CD4-positive, alpha-beta T cell treated with Interleukin-17A for 4 hours (primary cell): ENCODE results near the gene HTRA3.

Experiments used
- DNase-seq: peaks from one replicate; pipeline ENCODE4 v3.0.0-alpha.2; 2020; ENCODE audit warnings: mixed read lengths

The HTRA3 gene

DNA sequence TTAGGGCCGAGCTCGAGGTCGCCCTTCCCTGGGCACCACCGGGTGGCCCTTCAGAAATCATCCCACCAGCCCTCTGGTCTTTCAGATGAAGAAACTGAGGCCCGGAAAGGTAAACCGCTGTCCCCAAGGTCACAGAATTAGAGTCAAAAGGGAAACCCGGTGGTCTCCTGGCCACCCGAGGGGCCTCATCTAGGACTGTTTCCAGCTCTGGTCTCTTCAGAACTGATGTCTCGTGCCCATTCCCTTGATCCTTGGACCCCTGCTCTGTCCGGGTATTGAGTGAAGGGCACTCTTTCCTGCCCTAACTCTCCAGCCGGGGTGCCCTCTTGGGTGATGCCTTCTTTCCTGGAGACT, 841 bp downstream of the HTRA3 start:
- DNase-seq, result no peak

DNA sequence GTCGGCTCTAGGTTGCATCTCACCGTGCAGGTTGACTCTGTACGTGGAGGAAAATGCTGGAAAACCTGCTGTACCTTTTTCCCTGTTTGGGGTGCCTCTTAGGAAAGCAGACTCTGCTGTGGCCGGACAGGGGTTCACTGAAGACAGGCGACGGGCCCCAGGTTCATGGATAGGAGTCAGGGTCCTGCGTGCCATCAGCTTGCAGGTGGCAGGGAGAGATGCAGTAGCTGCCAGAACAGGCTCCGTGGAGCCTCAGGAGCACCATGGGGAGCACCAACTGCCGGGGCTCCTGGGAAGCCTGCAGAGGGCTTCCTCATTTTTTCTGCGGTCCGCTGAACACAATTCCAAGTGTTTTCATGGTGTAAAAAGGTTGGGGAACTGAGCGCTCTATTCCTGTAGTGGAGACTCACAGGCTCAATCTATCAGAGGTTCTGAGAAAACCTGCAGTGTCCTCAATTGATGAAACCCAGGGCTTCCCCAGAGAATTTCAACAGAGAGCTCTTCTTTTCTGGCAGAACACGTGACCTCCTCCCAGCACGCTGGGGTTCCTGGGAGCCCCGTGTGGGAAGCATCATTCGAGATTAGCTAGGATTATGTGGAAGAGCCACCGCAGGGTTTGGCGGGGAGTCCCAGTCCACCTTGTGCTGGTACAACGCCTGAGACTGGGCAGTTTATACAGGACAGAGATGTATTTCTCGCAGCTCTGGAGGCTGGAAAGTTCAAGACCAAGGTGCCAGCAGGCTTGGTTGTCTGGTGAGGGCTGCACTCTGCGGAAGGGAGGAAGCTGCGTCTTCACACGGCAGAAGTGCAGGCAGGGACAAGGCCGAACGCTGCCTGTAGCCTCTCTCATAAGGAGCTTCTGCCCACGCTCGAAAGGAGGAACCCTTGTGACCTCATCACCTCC, 1.6 kb downstream of the HTRA3 start:
- DNase-seq, result no peak

DNA sequence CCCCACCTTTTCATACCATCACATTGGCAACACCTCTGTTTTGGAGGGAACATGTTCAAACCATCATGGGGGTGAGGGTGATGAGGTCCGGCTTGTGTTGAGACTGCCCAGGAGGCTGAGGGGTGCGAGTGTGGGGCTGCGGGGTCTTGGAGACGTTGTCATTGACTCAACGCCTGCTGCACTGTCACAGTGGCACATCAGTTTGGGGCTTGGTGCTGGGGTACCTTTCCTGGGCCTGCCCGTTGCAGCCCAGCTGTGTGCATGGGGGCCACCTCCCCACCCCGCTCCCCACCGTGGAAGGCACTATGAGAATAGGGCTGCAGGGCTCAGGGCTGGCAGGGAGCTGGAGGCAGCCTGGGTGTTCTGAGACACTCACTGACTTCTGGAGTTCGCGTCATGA, 2.3 kb downstream of the HTRA3 start:
- DNase-seq, result no peak

DNA sequence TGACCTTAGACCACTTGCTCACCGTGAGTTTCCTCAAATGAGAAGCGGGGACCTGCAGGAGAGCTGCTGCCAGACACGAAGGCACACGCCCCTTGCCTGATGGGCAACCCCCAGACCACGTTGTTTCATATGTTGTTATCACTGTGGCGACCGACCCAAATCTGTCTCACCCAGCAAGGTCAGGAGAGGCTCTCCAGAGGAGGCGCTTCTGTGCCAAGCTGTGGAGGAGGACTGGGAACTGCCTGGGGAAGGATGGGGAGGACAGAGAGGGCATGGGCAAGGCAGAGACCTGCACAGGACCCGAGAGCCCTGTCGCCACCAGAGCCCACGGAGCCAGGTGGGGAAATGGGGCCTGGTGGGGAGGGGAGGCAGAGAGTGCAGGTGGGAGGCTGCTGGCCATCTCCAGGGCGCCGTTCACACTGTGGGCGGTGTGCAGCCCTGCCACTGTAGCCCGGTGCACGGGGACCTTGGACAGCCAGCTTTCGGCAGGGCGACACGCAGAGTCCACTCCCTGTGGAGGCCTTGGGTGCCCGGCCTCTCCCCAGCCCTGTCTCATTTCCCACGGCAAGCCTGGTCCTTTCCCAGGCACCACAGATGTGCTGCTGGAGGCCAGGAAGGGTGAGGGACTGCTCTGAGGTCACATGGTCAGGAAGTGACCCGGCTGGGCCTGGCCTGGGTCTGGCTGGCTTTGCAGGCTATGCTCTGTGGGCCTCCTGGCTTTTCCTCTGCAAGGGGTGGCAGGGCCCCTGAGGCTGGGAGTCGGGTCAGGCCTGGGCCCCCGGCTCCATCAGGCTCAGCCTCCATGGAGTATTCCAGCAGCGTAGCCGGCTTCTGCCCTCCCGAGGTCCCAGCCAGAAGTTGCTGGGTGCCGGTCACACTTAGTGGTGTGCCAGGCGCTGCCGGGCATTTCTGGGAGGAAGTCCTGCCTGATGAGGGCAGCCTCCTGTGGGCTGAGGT, 3.2 kb downstream of the HTRA3 start:
- DNase-seq, result no peak

DNA sequence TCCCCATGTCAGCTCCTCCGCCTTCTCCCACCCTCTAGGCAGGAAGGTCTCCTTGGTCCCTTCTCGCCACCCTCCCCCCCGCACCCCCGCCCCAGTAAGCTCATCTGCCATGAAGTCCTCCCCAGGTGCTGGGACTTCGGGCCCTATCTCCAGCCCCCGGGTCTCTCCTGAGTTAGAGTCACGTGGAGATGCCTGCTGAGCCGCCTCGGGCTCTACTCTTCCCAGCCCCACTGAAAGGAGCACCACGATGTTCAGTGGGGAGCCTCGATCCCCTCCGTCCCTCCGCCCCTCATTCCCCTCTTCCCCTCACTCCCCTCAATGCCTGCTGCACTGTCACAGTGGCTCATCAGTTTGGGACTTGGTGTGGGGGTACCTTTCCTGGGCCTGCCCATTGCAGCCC, 3.9 kb downstream of the HTRA3 start:
- no peak for DNase-seq

DNA sequence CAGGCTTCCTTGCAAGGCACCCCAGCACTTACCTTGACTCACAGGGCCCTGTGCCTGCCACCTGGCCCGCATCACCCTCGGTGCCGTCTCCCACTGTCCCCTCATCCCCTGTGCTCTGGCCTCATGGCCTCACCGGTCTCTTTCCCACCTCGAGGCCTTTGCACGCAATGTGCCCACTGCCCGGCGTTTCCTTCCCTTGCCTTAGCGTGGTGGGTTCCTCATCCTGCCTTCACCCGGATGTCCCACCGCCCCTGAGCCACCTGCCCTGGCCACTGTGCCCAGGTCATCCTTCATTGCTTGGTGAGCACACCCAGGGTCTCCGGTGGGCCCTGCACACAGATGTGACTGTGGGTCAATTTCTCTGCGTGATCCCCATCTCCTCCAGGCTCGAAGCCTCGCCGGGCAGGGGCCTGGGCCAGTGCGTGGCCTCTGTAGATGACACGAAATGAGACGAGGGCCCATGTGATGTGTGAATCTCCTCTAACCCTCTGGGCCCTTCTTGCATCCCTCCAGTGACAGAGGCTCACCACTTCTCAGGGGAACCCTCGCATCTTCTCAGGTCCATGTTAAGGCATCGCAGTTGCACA, 4.6 kb downstream of the HTRA3 start:
- DNase-seq, result no peak

DNA sequence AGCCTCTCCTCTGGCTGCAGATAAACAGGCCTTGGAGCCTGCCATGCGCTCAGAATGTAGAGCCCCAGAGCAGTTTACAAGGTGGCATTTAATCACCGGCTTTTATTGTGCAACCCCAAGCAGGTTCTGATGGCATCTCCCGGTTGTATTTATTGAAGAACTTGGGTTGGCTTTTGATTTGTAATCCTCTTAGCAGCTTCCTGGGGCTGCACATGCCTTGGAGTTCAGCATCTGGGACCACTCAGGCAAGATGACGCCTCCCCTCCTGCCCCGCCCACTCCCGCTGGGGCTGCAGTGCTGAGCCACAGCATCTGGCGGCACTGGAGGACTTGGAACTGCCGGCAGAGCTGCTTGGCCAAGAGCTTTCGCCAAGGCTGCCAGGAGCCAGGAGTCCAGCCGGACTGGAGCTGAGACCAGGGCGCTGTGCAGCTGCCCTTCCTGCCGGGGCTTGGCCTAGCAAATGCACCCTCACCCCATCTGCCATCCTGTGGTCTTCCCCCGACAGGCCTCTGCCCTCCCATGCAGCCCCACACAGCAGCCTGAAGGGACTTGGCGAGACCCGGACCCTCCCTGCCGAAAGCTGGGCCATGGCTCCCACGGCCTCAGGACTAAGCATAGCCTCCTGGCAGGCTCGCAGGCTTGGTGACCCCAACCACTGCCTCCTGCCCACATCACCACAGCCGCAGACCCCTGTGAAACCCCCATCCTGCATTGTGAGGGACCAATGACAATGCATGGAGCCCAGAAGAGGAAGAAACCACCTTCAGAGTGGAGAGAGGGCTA, 5.4 kb downstream of the HTRA3 start:
- DNase-seq, result no peak

DNA sequence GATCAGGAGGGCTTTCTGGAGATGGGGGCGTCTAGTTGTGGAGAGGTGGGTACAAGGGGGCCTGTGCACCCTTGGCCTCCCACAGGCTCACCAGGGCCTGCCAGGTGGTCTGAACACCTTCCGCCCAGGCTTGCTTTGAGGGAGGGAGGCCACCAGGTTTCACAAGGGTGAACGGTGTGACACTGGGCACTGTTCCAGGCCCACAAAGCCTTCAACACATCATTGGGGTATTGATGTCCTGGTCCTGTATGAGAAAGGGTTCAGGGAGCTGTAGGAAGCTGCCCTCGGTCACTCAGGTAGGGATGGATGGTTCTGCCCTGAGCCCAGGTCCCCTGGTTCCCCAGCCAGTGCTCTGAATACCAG, 6.0 kb downstream of the HTRA3 start:
- no peak for DNase-seq

DNA sequence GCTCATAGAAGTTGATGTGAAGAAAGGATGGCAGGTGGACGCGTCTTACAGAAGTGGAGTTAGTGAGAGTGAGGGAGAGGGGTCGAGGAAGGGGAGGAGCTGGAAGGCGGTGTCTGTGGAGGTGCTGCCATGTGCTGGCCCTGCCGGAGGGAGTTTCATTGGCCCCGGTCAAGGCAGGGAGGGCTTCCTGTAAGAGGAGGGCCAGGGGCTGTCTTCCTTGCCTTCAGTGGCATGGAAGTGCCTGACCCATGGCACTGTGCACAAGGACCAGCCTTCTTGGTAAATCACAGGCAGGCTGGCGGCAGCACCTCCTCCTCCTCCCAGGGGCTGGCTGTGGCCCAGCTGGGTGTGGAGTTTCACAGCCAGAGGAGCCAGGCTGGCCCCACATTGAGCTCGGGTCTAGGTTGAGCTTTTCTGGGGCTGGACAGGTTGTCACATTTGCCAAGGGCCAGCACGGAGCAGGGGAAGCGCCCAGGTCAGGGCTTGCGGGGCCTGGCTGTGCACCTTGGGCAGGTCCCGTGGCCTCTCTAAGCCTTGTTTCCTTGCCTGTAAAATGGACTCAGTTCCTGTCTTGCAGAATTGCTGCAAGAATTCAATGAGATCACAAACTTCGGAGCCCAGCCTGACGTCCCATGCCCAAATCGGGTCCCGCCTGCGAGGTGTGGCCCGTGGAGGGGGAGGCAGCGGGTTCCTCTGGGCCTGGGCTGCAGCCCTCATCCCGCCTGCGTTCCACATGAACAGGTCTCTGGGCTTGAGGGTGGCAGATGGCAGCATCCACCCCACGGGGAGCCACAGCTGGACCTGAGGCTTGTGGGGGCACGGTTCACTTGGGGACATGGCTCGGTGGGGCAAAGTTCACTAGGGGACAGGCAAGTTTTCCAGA, 7.0 kb downstream of the HTRA3 start:
- no peak for DNase-seq

DNA sequence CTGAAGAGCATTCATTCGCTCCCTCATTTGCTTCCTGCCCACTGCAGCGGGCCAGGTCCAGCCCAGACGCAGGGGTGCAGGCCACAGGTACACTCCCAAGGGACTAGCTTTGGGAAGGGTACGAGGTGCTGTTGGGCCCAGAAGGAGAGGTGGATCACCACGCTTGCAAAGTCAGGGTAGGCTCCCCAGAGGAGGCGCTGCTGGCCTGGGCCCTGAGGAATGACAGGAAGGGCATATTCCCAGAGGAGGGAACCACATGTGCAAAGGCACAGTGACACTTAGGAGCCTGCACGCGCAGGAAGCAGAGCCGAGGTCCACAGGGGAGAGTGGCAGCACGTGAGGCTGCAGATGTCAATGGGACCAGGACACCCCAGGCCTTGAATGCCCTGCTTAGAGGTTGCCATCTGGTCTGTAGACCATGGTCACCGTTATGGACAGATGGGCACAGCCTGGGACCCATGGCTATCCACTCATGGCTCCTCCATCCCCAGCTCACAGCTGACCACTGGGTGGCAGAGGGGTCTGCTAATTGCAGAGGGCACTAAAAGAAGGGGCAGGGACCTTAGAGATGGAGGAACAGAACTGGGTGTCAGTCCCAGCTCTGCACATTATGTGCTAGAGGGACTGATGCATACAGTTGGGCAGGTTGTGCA, 7.9 kb downstream of the HTRA3 start:
- no peak for DNase-seq

DNA sequence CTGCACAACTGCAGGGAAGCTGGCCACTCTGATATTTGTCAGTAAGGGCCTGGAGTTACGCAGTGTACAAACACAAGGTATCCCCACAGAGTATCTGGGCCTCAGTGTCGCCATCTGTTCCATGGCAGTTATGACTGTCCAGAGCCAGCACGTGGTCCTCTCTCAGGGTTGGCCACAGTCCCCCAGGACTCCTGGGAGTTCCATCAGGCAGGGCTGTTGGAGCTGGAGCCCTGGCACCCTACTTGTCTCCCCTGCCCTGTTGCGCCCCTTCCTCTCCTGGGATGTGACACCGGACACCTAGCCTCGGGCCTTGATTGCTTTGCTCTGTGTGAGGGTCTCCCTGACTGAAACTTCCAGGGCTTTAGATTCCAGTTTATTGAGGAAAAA, 8.4 kb downstream of the HTRA3 start:
- DNase-seq, result no peak

DNA sequence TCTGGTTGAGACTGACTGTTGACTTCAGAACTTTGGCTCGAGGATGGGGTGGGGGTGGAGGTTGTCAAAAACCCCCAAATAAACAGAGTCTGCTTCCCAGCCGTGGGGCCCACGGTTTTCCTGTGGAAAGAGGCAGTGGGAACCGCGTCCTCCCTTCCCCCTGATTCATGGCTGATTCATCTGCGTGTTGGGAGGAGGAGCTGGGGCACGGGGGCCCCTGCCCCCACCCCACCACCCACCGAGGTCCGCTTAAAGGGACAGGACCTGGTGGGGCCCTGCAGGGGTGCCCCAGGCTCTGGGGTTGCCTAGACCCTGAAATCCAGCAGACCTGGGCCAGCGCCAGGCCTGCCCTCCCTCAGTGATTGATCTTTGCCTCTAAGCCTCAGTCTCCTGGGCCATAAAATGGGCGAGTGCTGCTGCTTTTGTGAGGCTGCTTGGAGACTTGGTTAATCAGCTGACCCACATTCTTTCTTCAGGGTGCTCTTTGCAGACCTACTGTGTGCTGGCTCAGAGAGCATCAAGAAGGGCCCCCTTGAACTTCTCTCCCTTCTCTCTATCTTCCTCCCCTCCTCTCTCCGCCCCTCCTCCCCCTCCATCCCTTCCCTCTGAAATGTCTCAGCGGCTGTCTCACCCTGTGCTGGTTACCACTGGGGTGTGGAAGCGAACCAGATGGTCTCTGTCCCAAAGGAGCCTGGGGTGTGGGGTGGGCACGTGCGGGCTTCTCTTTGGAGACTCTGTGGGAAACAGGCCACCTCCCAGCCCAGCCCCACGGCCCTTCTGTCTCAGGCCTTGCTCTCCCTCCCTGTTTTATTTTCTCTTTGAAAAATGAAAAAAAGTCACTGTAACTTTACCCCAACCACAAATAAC, 9.1 kb downstream of the HTRA3 start:
- DNase-seq, result no peak

DNA sequence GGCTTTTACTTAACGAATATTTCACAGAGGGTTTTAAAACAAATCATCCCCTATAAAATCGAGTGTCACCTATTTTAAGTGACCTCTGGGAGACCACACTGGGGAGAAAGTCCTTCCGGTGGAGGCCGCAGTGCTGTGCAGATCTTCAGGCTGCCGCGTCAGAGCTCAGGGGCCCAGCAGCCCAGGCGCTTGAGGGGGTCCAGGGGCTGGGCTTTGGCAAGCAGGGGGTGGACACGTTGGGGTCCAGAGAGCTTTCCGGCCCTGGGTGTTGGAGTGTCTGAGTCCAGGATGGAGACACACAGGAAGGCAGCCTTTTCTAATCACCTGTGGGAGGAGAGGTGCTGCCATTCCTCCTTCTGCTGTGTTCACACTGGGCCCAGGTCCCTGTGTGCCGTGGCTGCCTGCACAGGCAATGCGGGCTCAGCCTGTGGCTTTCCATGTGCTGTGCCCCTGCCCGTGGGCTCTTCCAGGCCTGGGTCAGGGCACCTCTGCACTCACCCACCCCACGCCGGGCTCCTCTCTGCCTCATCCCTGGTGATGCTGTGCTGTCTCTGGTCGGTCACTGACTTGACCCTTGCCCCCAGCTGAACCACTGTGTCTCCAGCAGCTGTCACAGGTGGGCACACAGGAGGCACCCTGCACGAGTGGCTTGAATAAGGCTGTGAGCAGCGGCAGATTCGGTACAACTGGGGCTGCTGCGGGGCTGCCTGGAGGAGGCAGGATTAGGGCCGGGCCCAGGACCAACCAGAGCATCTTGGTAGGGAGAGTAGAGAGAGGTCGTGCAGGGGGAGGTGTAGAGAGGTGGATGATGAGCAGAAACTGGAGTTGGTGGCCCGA, 10.0 kb downstream of the HTRA3 start:
- DNase-seq, result no peak

DNA sequence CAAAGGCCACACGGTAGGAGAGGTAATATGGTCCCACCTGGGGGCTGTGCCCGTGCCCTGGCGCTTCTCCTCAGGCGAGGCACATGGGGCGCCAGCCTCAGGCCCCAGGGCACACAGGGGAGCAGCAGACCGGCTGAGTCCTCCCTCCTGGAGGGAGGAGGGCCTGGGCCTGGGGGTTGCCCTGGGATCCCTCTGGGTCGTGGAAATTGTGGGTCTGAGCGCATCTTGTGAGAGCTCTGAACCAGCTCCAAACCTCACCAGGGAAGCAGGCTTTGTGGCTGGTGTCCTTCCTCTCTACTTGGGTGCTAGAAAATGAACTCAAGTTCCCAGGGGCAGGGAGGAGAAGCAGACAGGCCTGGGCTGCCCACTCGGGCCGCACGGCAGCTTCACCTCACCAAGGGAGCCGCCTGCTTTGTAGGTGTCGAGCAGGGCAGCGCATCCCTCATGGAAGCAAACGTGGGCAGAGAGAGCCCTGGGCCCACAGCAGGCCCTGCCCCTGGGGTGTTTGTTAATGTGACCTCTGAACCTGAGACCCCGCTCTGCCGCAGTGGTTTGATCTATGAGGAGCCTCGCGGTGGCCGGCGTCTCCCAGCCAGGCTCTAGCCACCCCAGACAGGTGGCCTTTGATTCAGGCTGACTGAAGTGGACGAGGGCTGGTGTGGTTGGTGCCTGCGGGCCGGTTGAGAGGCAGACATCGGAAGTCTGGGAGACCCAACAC, 10.8 kb downstream of the HTRA3 start:
- no peak for DNase-seq

DNA sequence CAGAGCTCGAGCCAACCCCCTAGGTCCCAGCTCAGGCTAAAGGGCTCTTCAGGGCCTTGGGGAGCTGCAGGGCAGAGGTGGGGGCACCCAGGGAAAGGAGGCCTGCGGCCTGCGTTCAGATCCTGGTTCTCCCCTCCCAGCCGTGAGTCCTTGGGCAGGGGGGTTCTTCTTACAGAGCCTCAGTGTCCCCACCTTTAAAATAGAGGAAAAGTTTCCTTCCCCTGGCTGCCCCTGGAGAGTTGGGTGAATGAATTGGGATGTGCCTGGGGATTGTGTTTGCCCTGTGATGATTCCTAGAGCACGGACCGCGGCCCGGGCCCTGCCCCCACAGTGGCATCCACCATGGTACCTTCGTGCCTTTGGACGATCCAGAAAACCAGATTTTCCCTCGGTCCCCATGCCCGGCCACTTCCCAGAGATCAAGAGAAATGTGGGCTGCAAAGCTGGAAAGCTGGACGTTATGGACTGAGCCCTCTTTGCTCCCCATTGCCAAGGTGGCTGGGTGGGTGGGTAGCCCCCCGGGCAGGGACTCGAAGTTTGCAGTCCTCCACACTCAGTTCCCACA, 11.4 kb downstream of the HTRA3 start:
- no peak for DNase-seq

DNA sequence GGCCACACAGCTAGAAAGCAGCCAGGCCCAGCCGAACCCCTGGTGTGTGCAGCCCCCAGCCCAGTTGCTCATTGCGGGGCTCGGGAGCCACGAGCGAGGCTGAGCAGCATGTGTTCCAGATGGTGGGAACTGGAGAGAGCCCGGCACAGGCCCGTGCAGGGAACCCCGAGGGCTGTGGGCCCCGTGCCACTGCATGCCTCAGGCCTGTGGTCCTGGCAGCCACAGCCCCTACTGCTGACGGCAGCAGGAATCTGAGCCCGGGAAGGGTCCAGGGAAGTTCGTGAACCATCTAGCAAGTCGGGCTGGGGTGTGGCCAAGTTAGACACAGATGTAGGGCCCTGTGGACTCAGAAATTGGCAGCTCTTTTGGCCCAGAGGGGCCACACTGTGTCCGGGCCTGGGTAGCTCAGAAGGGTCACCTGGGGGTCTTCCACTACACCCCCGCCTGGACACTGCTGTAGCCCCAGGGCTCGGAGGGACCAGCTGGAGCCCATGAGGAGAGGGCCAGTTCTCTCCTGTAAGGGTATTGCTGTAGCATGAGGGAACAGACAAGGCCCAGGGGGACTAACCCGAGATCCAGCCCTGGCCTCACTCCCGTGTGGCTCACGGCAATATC, 12.1 kb downstream of the HTRA3 start:
- no peak for DNase-seq

DNA sequence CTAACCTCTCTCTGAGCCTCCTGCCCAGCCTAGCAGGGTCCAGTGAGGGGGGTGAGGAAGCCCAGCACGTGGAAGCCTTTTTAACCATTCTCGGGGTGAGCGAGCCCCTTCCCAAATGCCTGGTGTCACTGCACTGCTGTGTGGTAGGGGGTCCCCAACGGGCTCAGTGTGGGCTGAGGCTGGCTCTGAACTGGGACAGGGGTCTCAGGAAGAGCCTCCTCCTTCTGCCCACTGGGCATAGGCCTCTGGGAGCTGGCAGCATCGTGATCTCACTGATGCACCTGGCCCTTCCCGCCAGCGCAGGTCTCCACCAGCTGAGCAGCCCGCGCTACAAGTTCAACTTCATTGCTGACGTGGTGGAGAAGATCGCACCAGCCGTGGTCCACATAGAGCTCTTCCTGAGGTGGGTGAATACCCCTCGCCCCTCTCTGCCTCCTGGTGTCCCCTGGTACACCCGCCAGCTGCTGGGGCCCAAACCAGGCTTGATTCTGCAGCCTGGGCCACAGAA, 12.6 kb downstream of the HTRA3 start:
- no peak for DNase-seq

DNA sequence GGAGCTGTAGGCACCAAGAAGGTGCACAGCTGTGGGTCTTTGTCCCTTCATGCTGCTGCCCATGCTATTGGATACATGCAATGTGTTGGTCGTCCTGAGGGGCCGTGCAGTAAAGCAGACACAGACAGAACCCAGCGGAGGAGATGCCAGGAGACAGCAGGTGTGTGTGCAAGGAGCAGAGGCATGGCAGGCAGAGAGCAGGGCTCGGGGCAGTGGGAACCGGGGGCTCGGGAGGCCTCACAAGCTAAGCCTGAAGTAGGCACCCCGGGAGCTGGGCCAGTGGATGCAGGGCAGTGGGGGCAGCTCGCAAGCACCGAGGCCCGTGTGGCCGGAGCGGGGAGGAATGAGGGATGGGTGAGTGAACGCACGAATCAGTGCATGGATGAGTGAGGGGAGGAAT, 13.2 kb downstream of the HTRA3 start:
- DNase-seq, result no peak
